HCT116 (cell line): ENCODE results near the gene SLC44A5. TPM values are rescaled to one million over a fixed set of nuclear protein-coding genes. Genes with fewer than 3 reads are reported as not detected.

Experiments
- ATAC-seq: fragments of 200-7000 bp; cut with Tn5 transposase; 2 replicates; pipeline ENCODE4 v1.9.1; 2020; ENCODE audit warnings: mild to moderate bottlenecking, moderate library complexity
- BruUV-seq: library from RNA; stranded (reverse); fragments of 400-500 nt; replicated peaks from 2 replicates; lab custom pipeline; 2021; lab: Mats Ljungman, UMichigan
- CTCF ChIA-PET: fragments of 300-600 bp; sonication (Branson Sonifier 250); formaldehyde crosslinking; loops from one replicate; lab custom pipeline; 2021; ENCODE audit warnings: antibody characterized with exemption; lab: Charles Lee
- POLR2A ChIA-PET: fragments of 300-600, 350-600 bp; sonication (Branson Sonifier 250); formaldehyde crosslinking; loops from one replicate; lab custom pipeline; 2021; ENCODE audit warnings: antibody characterized with exemption; lab: Charles Lee
- RAD21 ChIA-PET, 2 experiments: fragments of 300-600 bp; sonication (Branson Sonifier 250); formaldehyde crosslinking; loops; one replicate each; lab custom pipeline; 2023; ENCODE audit warnings: low total read pairs in 2 of 2; ENCODE audit not compliant: uncharacterized antibody in 2 of 2, unreplicated experiment in 2 of 2, low non-redundant PET in 1 of 2; lab: Charles Lee
- DNase-seq: peaks from one replicate; pipeline ENCODE4 v3.0.0-alpha.2; 2010; ENCODE audit warnings: low read depth, low spot score
- H2AFZ ChIP-seq: fragments of 200-600 bp; shearing (Covaris generic), sonication (generic); 2 replicates; pipeline ENCODE4 v1.6.1; 2017; ENCODE audit warnings: low read depth, mixed run types, mixed read lengths, antibody characterized with exemption, low read length; ENCODE audit not compliant: poor library complexity, severe bottlenecking
- H3K27ac ChIP-seq: 2 replicates; pipeline ENCODE4 v1.5.1; 2012; ENCODE audit warnings: low read depth, low read length
- H3K27me3 ChIP-seq: fragments of 200-600 bp; sonication (generic); 2 replicates; pipeline ENCODE4 v1.6.1; 2016; ENCODE audit warnings: mixed run types, low read length, mixed read lengths; ENCODE audit not compliant: insufficient read depth
- H3K36me3 ChIP-seq, 2 experiments: fragments of 200-500 bp in 1 of 2; fragments of 200-600 bp in 1 of 2; sonication (Bioruptor generic) in 1 of 2; sonication (generic) in 1 of 2; 2 replicates each; pipeline versions ENCODE4 v1.5.1 to v1.6.1; 2014 to 2016; ENCODE audit warnings: low read length in 2 of 2, inconsistent platforms in 1 of 2, mixed read lengths in 1 of 2, mixed run types in 1 of 2; ENCODE audit not compliant: insufficient read depth in 2 of 2, control insufficient read depth in 1 of 2
- H3K4me1 ChIP-seq, 2 experiments: fragments of 200-600 bp in 1 of 2; sonication (generic) in 1 of 2; 2 replicates each; pipeline versions ENCODE4 v1.5.1 to v1.6.1; 2012 to 2017; ENCODE audit warnings: low read length in 2 of 2, inconsistent platforms in 1 of 2, mild to moderate bottlenecking in 1 of 2, mixed read lengths in 1 of 2, mixed run types in 1 of 2, moderate library complexity in 1 of 2; ENCODE audit not compliant: insufficient read depth in 2 of 2, control insufficient read depth in 1 of 2
- H3K4me2 ChIP-seq: fragments of 200-600 bp; sonication (generic); 2 replicates; pipeline ENCODE4 v1.6.1; 2017; ENCODE audit warnings: mixed run types, low read length, mixed read lengths
- H3K4me3 ChIP-seq, 2 experiments: fragments of 200-600 bp in 1 of 2; sonication (generic) in 1 of 2; replicated peaks in 1 of 2; 2 replicates each; pipeline ENCODE4 v1.5.1; 2011 to 2016; ENCODE audit warnings: low read length in 2 of 2, control low read depth in 1 of 2, low read depth in 1 of 2, mild to moderate bottlenecking in 1 of 2, mixed read lengths in 1 of 2, mixed run types in 1 of 2
- H3K79me2 ChIP-seq: fragments of 200-600 bp; sonication (generic); 2 replicates; pipeline ENCODE4 v1.6.1; 2017; ENCODE audit warnings: mild to moderate bottlenecking, mixed run types, low read length, moderate library complexity, mixed read lengths; ENCODE audit not compliant: insufficient read depth
- H3K9ac ChIP-seq: fragments of 200-600 bp; sonication (generic); 2 replicates; pipeline ENCODE4 v1.6.1; 2016; ENCODE audit warnings: low read length, mixed read lengths
- H3K9me2 ChIP-seq: fragments of 200-600 bp; sonication (generic), shearing (Covaris generic); 2 replicates; pipeline ENCODE4 v1.6.1; 2017; ENCODE audit warnings: mixed run types, mild to moderate bottlenecking, moderate library complexity; ENCODE audit not compliant: insufficient read depth
- H3K9me3 ChIP-seq, 2 experiments: fragments of 200-500 bp in 1 of 2; fragments of 200-600 bp in 1 of 2; sonication (Bioruptor generic) in 1 of 2; sonication (generic) in 1 of 2; 2 replicates each; pipeline ENCODE4 v1.6.1; 2014 to 2017; ENCODE audit warnings: low read length in 2 of 2, mixed read lengths in 2 of 2, inconsistent platforms in 1 of 2, low read depth in 1 of 2, mild to moderate bottlenecking in 1 of 2, mixed run types in 1 of 2, moderate library complexity in 1 of 2; ENCODE audit not compliant: control insufficient read depth in 1 of 2, insufficient read depth in 1 of 2
- H4K20me1 ChIP-seq: fragments of 200-600 bp; sonication (generic), shearing (Covaris generic); 2 replicates; pipeline ENCODE4 v1.6.1; 2017; ENCODE audit warnings: mixed run types, mild to moderate bottlenecking, moderate library complexity; ENCODE audit not compliant: insufficient read depth
- CEBPB ChIP-seq: IDR thresholded peaks from 2 replicates; pipeline ENCODE4 v1.6.1; 2012; ENCODE audit warnings: low read depth
- ELF1 ChIP-seq: IDR thresholded peaks from 2 replicates; pipeline ENCODE4 v1.6.1; 2012; ENCODE audit warnings: low read depth, borderline replicate concordance
- POLR2A ChIP-seq: IDR thresholded peaks from 2 replicates; pipeline ENCODE4 v1.7.0; 2011; ENCODE audit warnings: borderline replicate concordance; ENCODE audit not compliant: insufficient read depth, insufficient read length; ENCODE audit errors: extremely low read depth
- POLR2AphosphoS5 ChIP-seq: IDR thresholded peaks from 2 replicates; pipeline ENCODE4 v1.6.1; 2011; ENCODE audit warnings: mild to moderate bottlenecking, low read depth, low read length, moderate library complexity
- RAD21 ChIP-seq: IDR thresholded peaks from 2 replicates; pipeline ENCODE4 v1.6.1; 2012; ENCODE audit warnings: low read depth, mild to moderate bottlenecking
- SP1 ChIP-seq: IDR thresholded peaks from 2 replicates; pipeline ENCODE4 v1.6.1; 2012; ENCODE audit warnings: low read depth
- SRF ChIP-seq: IDR thresholded peaks from 2 replicates; pipeline ENCODE4 v1.6.1; 2012; ENCODE audit warnings: low read depth
- TCF7L2 ChIP-seq: IDR thresholded peaks from 2 replicates; pipeline ENCODE4 v1.7.0; 2011; ENCODE audit warnings: borderline replicate concordance, inconsistent platforms; ENCODE audit not compliant: insufficient read depth, insufficient read length; ENCODE audit errors: extremely low read depth
- YY1 ChIP-seq: IDR thresholded peaks from 2 replicates; pipeline ENCODE4 v1.6.1; 2011; ENCODE audit warnings: low read length, low read depth, moderate library complexity, mild to moderate bottlenecking; ENCODE audit not compliant: insufficient replicate concordance; ENCODE audit errors: extremely low read depth
- ZFX ChIP-seq: fragments of 450-650 bp; IDR thresholded peaks from 2 replicates; pipeline ENCODE4 v1.6.1; 2017
- intact Hi-C: fragments of 100-400 bp; cut with micrococcal nuclease; formaldehyde crosslinking; loops from 2 replicates; pipeline ENCODE4 v1.10.0; 2022
- total RNA-seq: library from RNA; stranded (reverse); gene quantifications from one replicate; pipeline ENCODE4 v1.2.1, GENCODE V29; 2021; ENCODE audit not compliant: unreplicated experiment
- TF ChIP-seq, protein P1 (sequence below): IDR thresholded peaks from 2 replicates; pipeline ENCODE4 v1.6.1; 2012
- TF ChIP-seq, protein P2 (sequence below), 3 experiments: fragments of 200-600 bp in 1 of 3; sonication (generic) in 1 of 3; IDR thresholded peaks in 2 of 3; conservative IDR thresholded peaks in 1 of 3; 2 replicates each; pipeline ENCODE4 v1.5.1; 2012 to 2017; ENCODE audit warnings: low read depth in 2 of 3, low read length in 2 of 3, antibody characterized with exemption in 1 of 3, borderline replicate concordance in 1 of 3, control low read depth in 1 of 3, mild to moderate bottlenecking in 1 of 3, mixed read lengths in 1 of 3, mixed run types in 1 of 3, moderate library complexity in 1 of 3; ENCODE audit not compliant: insufficient read depth in 1 of 3
- TF ChIP-seq, protein P3 (sequence below): IDR thresholded peaks from 2 replicates; pipeline ENCODE4 v1.6.1; 2011; ENCODE audit warnings: mild to moderate bottlenecking, low read length, moderate library complexity; ENCODE audit not compliant: insufficient replicate concordance; ENCODE audit errors: extremely low read depth
- TF ChIP-seq, protein P4 (sequence below): IDR thresholded peaks from 2 replicates; pipeline ENCODE4 v1.6.1; 2012

Gene SLC44A5
- total RNA-seq, 1 experiment from 2014 or later = 2.4 TPM

DNA sequence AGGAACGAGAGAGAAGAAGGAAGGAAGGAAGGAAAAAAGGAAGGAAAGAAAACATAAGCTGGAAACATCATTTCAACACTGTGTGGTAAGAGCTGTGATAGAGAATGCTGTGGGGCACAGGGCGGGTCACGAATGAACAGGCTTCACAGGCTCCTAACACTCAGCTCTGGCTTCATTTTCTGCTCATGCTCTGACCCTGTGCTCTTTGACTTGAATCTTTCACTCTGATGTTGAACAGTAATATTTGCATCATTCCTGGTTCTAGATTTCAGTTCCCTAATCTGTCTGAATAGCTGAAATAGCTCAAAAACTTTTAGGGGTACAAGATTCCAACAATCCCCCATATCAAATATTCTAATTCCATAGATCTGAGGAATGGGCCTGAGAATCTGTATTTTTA lies 269.4 kb downstream of the SLC44A5 start:
- POLR2A ChIA-PET = no interaction called here
- CTCF ChIA-PET = no interaction called here

More for the DNA sequence above, 269.4 kb downstream of the SLC44A5 start:
- Histone ChIP-seq H4K20me1 (no peaks in the 10 kb centered on the region), H3K9ac (no peak overlapping the region), H2AFZ (no peak overlapping the region), H3K79me2 (no peaks in the 10 kb centered on the region), H3K4me2 (no peak overlapping the region), H3K27ac (no peak overlapping the region), H3K9me3 (no peaks in the 10 kb centered on the region), H3K9me2 (no peaks in the 10 kb centered on the region), H3K27me3 (no peaks in the 10 kb centered on the region), H3K4me1 (no peaks in the 10 kb centered on the region), H3K4me3 (no peak overlapping the region), H3K36me3 (no peaks in the 10 kb centered on the region)
- TF ChIP-seq RAD21 (no peak), TCF7L2 (no peak), SP1 (no peak), CEBPB (no peak), ZFX (no peak), YY1 (no peak), ELF1 (no peak), POLR2AphosphoS5 (no peak), POLR2A (no peak), SRF (no peak)
- TF ChIP-seq, protein P1, sequence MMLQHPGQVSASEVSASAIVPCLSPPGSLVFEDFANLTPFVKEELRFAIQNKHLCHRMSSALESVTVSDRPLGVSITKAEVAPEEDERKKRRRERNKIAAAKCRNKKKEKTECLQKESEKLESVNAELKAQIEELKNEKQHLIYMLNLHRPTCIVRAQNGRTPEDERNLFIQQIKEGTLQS = no peak
- TF ChIP-seq, protein P2, sequence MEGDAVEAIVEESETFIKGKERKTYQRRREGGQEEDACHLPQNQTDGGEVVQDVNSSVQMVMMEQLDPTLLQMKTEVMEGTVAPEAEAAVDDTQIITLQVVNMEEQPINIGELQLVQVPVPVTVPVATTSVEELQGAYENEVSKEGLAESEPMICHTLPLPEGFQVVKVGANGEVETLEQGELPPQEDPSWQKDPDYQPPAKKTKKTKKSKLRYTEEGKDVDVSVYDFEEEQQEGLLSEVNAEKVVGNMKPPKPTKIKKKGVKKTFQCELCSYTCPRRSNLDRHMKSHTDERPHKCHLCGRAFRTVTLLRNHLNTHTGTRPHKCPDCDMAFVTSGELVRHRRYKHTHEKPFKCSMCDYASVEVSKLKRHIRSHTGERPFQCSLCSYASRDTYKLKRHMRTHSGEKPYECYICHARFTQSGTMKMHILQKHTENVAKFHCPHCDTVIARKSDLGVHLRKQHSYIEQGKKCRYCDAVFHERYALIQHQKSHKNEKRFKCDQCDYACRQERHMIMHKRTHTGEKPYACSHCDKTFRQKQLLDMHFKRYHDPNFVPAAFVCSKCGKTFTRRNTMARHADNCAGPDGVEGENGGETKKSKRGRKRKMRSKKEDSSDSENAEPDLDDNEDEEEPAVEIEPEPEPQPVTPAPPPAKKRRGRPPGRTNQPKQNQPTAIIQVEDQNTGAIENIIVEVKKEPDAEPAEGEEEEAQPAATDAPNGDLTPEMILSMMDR (IDR thresholded peaks at IDR 0.05 in 2 of 3, conservative IDR thresholded peaks at IDR 0.05 in 1 of 3; ENCODE audit: borderline replicate concordance in 1 of 3, insufficient read depth in 1 of 3, low read depth in 2 of 3, low read length in 2 of 3) = no peak
- TF ChIP-seq, protein P3, sequence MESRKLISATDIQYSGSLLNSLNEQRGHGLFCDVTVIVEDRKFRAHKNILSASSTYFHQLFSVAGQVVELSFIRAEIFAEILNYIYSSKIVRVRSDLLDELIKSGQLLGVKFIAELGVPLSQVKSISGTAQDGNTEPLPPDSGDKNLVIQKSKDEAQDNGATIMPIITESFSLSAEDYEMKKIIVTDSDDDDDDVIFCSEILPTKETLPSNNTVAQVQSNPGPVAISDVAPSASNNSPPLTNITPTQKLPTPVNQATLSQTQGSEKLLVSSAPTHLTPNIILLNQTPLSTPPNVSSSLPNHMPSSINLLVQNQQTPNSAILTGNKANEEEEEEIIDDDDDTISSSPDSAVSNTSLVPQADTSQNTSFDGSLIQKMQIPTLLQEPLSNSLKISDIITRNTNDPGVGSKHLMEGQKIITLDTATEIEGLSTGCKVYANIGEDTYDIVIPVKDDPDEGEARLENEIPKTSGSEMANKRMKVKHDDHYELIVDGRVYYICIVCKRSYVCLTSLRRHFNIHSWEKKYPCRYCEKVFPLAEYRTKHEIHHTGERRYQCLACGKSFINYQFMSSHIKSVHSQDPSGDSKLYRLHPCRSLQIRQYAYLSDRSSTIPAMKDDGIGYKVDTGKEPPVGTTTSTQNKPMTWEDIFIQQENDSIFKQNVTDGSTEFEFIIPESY = no peak
- TF ChIP-seq, protein P4, sequence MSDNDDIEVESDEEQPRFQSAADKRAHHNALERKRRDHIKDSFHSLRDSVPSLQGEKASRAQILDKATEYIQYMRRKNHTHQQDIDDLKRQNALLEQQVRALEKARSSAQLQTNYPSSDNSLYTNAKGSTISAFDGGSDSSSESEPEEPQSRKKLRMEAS = no peak
- intact Hi-C loops = no loop called here
- RAD21 ChIA-PET = no interaction called here
- no peak for DNase-seq
- no TSS peak for BruUV-seq
- no peak for ATAC-seq
